ENCODE data around the gene MYDGF. TPM values are rescaled to one million over a fixed set of nuclear protein-coding genes. Genes with fewer than 3 reads are reported as not detected.

Gene MYDGF
- total RNA-seq, 1 donor from 2014 or later, result 83.0 TPM

DNA sequence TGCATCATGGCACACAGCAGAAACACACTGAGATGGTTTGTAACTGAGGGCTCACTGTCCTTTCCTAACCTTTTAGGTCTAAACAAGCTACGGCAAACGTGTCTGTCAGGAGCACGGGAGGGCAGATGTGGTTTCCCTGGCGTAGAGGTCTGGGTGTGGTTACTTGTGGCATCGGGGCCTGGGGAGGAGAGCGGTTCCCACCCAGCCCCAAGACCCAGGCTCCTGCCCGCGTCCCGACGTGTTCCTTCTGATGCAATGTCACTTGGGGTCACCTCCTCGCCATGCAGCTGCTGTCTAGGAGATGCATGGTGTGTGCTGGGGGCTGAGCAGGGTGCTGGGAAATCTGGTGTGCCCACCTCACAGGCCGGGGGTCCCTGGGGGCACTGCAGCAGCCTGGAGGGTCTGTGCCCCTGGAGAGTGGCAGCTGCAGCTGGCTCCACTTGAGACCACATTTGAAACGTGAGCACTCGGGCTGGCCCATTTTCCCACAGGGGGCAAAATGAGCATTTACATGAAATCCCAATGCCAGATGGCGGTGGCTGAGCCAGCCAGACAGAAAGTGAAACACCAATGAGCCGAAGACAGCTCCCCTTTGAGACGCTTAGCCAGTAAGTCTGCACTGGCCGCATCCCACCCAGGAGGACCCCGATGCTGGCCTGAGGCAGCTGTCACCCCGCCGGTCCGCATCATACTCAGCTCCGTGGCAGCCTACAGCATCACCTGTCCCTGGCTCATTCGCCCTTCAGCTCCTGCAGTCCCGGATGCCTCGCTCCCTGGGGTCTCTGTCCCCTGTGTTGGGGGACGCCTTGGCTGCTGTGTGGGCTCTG, 22.3 kb upstream of the MYDGF start:
- no peak for DNase-seq (ENCODE audit: low read depth)
- TF ChIP-seq, protein P1, sequence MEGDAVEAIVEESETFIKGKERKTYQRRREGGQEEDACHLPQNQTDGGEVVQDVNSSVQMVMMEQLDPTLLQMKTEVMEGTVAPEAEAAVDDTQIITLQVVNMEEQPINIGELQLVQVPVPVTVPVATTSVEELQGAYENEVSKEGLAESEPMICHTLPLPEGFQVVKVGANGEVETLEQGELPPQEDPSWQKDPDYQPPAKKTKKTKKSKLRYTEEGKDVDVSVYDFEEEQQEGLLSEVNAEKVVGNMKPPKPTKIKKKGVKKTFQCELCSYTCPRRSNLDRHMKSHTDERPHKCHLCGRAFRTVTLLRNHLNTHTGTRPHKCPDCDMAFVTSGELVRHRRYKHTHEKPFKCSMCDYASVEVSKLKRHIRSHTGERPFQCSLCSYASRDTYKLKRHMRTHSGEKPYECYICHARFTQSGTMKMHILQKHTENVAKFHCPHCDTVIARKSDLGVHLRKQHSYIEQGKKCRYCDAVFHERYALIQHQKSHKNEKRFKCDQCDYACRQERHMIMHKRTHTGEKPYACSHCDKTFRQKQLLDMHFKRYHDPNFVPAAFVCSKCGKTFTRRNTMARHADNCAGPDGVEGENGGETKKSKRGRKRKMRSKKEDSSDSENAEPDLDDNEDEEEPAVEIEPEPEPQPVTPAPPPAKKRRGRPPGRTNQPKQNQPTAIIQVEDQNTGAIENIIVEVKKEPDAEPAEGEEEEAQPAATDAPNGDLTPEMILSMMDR (conservative IDR thresholded peaks at IDR 0.05; ENCODE audit: low read depth, low read length), result no peak
- no peak overlapping the region for H3K4me3 ChIP-seq (ENCODE audit: low read depth, low read length)

GRCh38 chr19:4691373-4691772, 21.2 kb upstream of the MYDGF start:
- TF ChIP-seq, protein P1 (conservative IDR thresholded peaks at IDR 0.05; ENCODE audit: low read depth, low read length), result no peak
- DNase-seq (ENCODE audit: low read depth), result no peak

GRCh38 chr19:4690361-4690760, 20.2 kb upstream of the MYDGF start:
- no peak overlapping the region for H3K4me3 ChIP-seq (ENCODE audit: low read depth, low read length)
- no peak for DNase-seq (ENCODE audit: low read depth)
- TF ChIP-seq, protein P1 (conservative IDR thresholded peaks at IDR 0.05; ENCODE audit: low read depth, low read length), result no peak

More at GRCh38 chr19:4691373-4691772, 21.2 kb upstream of the MYDGF start:
- H3K4me3 ChIP-seq (ENCODE audit: low read depth, low read length), result no peak overlapping the region

DNA sequence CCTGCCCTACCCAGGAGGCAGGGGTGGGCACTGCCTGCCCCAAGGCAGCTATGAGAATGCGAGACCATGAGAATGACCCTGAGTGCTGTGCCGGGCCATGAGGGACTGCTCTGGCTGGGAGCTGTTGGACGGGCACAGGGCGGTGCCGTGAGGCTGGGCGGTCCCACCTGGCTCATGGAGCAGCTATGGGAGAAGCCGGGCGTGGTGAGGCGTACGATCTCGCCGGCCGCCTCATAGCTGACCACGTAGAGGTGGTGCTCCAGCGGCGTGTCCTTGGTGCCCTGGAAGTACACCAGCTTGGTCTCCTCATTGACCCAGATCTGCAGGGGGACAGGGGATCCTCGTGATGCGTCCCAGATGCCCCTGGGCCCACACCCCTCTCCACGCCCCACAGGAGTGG, 19.3 kb upstream of the MYDGF start:
- TF ChIP-seq, protein P1 (conservative IDR thresholded peaks at IDR 0.05; ENCODE audit: low read depth, low read length), result no peak
- DNase-seq (ENCODE audit: low read depth), result no peak
- no peak overlapping the region for H3K4me3 ChIP-seq (ENCODE audit: low read depth, low read length)

DNA sequence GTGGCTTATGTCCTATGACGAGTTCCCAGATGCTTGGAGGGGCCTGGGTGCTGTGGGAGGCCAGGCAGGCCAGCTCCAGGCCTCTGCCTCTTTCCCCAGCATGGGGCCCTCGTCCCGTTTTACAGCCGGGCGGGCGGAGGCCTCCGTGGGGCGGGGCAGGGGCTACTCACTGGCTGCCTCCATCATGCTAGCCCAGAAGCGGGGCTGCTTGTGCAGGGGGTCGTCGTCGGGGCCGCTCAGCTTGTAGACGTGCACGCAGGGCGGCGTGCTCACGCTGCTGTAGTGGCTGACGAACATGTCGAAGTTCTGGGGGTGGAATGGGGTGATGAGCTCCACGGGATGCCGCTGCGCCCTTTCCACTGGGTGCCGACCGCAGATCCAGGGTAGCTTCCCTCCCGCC, 18.4 kb upstream of the MYDGF start:
- DNase-seq (ENCODE audit: low read depth), result no peak

GRCh38 chr19:4687396-4687795, 17.3 kb upstream of the MYDGF start:
- no peak overlapping the region for H3K4me3 ChIP-seq (ENCODE audit: low read depth, low read length)
- TF ChIP-seq, protein P1 (conservative IDR thresholded peaks at IDR 0.05; ENCODE audit: low read depth, low read length), result no peak
- DNase-seq (ENCODE audit: low read depth), result no peak

More for the DNA sequence above, 18.4 kb upstream of the MYDGF start:
- TF ChIP-seq, protein P1 (conservative IDR thresholded peaks at IDR 0.05; ENCODE audit: low read depth, low read length), result no peak
- no peak overlapping the region for H3K4me3 ChIP-seq (ENCODE audit: low read depth, low read length)

DNA sequence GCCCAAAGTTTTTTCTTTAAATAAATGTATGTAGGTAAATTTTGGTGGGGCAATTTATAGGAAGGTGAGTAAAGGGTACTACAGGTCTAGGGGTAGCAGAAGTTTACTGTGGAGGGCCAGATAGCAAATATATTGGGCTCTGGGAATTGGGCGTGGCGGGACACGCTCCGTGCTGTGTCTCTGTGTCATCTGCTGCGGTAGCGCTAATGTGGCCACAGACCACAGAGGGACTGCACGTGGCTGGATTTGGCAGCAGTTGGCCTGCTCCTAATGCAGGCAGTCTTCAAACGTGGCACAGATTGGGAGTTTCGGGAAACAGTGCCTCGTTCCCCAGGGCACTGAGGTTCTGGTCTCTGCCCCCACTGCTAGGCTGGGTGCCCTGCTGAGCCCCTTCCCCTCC, 16.6 kb upstream of the MYDGF start:
- TF ChIP-seq, protein P1 (conservative IDR thresholded peaks at IDR 0.05; ENCODE audit: low read depth, low read length), result no peak
- no peak for DNase-seq (ENCODE audit: low read depth)

More for the DNA sequence above, 16.6 kb upstream of the MYDGF start:
- H3K4me3 ChIP-seq (ENCODE audit: low read depth, low read length), result no peak overlapping the region

All from epithelial cell of proximal tubule (primary cell).